Measurements from ENCODE around the gene ARHGEF28. TPM values are rescaled to one million over a fixed set of nuclear protein-coding genes. Genes with fewer than 3 reads are reported as not detected.
A peak's percentile ranks its signal among the peaks of the same experiment; 100 is the strongest.

Gene ARHGEF28
- total RNA-seq, 1 donor from 2014 or later, result 6.7 TPM

- DNase-seq, result no peak
Measured at GRCh38 chr5:73967347-73967746, 341.4 kb downstream of the ARHGEF28 start.

- DNase-seq, result no peak
Measured at GRCh38 chr5:73968246-73968645, 342.2 kb downstream of the ARHGEF28 start.

- peak; percentile 21 for DNase-seq
Measured at GRCh38 chr5:73968729-73969128, 342.7 kb downstream of the ARHGEF28 start.

- no peak for DNase-seq
Measured at GRCh38 chr5:73969195-73970036, 343.4 kb downstream of the ARHGEF28 start.

- no peak for DNase-seq
Measured at GRCh38 chr5:73971326-73971725, 345.3 kb downstream of the ARHGEF28 start.

- DNase-seq, result no peak
Measured at GRCh38 chr5:73973135-73973534, 347.1 kb downstream of the ARHGEF28 start.

- DNase-seq, result no peak
Measured at GRCh38 chr5:73974871-73975360, 348.9 kb downstream of the ARHGEF28 start.

GRCh38 chr5:73975845-73976244 lies 349.8 kb downstream of the ARHGEF28 start:
- DNase-seq, result no peak

- no peak for DNase-seq
Measured at GRCh38 chr5:73977146-73977545, 351.1 kb downstream of the ARHGEF28 start.

GRCh38 chr5:73979321-73979720 lies 353.3 kb downstream of the ARHGEF28 start:
- DNase-seq, result no peak

- no peak for DNase-seq
Measured at GRCh38 chr5:73981704-73982103, 355.7 kb downstream of the ARHGEF28 start.

- DNase-seq, result no peak
Measured at GRCh38 chr5:73983644-73984043, 357.6 kb downstream of the ARHGEF28 start.

GRCh38 chr5:73985145-73985544 lies 359.1 kb downstream of the ARHGEF28 start:
- no peak for DNase-seq

GRCh38 chr5:73986729-73987128 lies 360.7 kb downstream of the ARHGEF28 start:
- no peak for DNase-seq

- no peak for DNase-seq
Measured at GRCh38 chr5:73987915-73988314, 361.9 kb downstream of the ARHGEF28 start.

GRCh38 chr5:73989956-73990355 lies 364.0 kb downstream of the ARHGEF28 start:
- DNase-seq, result no peak

Small RNA genes lying within 50 kb of the gene (small RNA-seq; reads per million reads assigned to genes)
- gene RNU7-196P, result not detected

Other genes starting within 250 kb of the ARHGEF28 start
- 0.94 TPM for gene FOXD1, start 177.4 kb upstream of the ARHGEF28 start, total RNA-seq
- gene BTF3, start 127.8 kb upstream of the ARHGEF28 start, total RNA-seq, result 191 TPM
- 56.1 TPM for gene ANKRA2, start 60.6 kb upstream of the ARHGEF28 start, total RNA-seq
- 33.7 TPM for gene UTP15, start 60.5 kb upstream of the ARHGEF28 start, total RNA-seq